B cell (primary cell): ENCODE measurements around the gene NTM.

ENCODE experiments used
- CTCF ChIP-seq: fragments of 200-600 bp; IDR thresholded peaks from one replicate; pipeline ENCODE4 v1.8.0; 2022; ENCODE audit warnings: antibody characterized with exemption, mild to moderate bottlenecking
- EZH2 ChIP-seq: IDR thresholded peaks from 2 replicates; pipeline ENCODE4 v1.6.1; 2012; ENCODE audit warnings: borderline replicate concordance, low read depth, mild to moderate bottlenecking, moderate library complexity, low read length; ENCODE audit not compliant: insufficient read depth, poor library complexity, severe bottlenecking

GRCh38 chr11:131640320-131640719, 269.9 kb downstream of the NTM start:
- TF ChIP-seq CTCF, result no peak
- TF ChIP-seq EZH2, result no peak
